ENCODE measurements around the gene TMEM50B. TPM values are rescaled to one million over a fixed set of nuclear protein-coding genes. Genes with fewer than 3 reads are reported as not detected.

Gene TMEM50B
- total and polyA plus RNA-seq, 2 of the 8 experiments (the other 6 are each of a cell fraction or from before 2014, with no cell fraction given), result 16.8 to 20.5 TPM

GRCh38 chr21:33403128-33403785, 76.5 kb downstream of the TMEM50B start, which contains the start of gene IFNGR2 (continued):
- TF ChIP-seq RFX5 (IDR thresholded peaks at IDR 0.05; ENCODE audit: borderline replicate concordance, low read depth, low read length) (no peak), TAF7 (optimal IDR thresholded peaks at IDR 0.05; ENCODE audit: borderline replicate concordance, low read depth, low read length) (peak; percentile 21), POLR2A (IDR thresholded peaks at IDR 0.05; ENCODE audit: control extremely low read depth in 1 of 2, low read depth in 2 of 2, low read length in 2 of 2) (no peak; a peak in 1 of 3 replicates)
